ELR (cell line): ENCODE data around the gene GPR78.

Experiments
- DNase-seq: peaks from one replicate; pipeline ENCODE4 v3.0.0-alpha.2; 2015; ENCODE audit warnings: low read depth

Gene GPR78

DNA sequence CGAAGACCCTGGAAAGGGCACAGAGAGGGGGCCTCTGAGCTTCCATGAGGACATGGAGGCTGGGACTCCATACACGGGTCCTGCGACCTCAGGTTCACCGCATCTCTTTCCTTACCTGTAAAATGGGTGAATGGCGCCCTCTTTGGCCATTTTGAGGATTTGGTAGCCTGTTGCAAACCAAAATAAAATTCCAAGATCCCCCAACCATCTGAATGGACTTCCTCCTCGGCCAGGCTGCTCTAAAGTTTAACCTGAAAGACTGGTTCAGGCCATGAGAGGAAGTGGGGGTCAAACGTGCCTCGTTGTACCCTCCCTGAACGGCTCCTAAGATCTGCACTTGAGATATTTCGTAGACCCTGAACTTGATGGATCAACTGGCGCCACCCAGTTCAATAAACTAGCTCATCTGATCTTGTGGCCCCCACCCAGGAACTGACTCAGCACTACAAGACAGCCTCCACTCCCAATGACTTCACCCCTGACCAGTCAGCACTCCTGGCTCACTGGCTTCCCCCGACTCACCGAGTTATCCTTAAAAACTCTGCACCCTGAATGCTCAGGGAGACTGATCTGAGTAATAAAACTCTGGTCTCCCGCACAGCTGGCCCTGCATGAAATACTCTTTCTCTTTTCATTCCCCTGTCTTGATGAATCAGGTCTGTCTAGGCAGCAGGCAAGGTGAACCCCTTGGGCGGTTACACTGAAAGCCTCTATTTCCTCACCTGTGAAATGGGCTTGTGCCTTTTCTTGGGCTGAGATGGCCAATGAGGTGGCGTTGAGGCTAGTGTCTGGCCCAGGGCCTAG, 32.9 kb upstream of the GPR78 start:
- peak; percentile 93 for DNase-seq

DNA sequence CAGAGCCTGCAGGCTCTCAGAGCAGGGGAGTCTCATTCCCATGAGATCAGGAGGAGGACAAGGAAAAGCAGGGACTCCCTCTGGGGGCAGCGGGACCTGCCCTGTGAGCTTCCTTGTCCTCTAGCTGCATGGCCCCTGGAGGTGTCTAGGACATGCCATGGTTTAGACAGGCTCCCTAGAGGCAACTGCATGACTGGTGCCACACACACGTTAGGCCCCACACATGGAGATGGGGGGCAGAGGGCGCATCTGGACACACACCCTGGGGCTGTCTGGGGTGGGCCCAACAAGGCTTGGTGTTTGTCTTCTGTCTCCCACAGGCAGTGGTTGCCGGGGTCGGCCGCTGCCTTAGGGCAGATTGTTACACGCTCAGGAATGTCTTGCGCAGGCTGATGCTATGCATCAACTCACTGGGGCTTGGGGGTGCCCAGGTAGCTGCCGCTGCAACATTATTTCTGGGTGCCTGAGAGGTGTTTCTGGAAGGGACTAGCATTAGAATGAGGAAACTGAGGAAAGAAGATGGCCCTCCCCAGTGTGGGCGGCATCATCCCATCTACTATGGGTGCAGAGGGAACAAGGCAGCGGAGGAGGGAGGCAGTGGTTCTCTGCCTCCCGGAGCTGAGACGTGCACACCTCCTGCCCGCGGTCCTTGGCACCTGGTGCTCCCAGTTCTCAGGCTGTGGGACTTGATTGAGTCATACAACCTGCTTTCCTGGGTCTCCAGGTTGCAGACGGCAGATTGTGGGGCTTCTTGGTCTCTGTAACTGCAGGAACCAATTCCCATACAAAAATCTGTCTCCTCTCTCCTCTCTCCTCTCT, 32.1 kb upstream of the GPR78 start:
- DNase-seq = peak; percentile 91

DNA sequence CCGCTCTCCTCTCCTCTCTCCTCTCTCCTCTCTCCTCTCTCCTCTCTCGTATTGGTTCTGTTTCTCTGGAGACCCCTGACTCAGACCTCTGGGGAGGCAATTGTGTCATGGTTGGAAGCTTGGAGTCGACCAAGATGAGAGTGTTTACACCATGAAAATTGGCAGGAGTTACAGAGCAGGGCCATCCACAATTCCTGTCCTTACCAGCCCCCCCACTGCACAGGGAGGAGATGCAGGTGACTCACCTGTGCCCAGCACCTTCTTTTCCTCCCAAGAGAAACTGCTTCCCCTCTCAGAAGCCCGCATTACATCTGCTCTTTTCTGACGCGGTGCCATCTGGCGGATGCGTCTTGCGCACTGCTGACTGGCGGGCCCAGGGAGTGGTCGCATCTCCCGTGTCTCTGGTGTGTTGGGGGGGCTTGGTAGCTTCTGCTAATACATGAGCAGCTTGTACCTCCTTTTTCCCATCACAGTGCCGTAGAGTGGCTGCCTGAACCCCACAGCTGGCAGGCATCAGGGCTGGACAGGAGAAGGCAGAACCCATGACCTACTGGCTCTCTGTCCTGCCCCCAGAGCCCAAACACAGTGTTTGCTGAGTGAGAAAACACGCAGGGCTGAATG, 31.4 kb upstream of the GPR78 start:
- DNase-seq = no peak

DNA sequence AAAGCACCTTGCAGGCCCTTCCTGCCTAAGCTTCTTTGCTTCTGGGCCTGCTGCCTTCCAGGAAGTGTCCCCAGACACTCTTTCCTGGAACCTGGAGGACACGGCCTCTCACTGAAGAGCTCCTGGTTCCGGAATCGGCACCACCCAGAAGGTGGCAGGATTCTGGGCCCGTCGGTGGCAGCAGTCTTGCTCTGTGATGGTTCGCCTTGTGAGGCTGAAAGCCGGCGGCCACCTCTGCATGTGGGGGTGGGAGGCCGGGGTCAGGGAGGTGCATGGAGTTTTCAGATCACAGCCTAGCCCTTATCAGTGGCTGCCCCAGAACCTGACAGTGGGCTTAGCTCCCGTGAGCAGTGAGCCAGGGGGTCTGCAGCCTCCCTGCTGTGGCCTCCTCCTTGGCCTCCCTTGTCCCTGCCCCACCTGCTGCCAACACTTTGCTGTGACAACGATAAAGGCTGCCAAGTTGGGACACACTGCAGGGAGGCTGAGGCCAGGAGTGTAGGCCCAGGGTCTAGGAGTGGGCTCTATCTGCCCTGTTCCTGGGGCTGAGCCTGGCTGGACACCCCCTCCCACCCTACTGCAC, 30.8 kb upstream of the GPR78 start:
- no peak for DNase-seq

DNA sequence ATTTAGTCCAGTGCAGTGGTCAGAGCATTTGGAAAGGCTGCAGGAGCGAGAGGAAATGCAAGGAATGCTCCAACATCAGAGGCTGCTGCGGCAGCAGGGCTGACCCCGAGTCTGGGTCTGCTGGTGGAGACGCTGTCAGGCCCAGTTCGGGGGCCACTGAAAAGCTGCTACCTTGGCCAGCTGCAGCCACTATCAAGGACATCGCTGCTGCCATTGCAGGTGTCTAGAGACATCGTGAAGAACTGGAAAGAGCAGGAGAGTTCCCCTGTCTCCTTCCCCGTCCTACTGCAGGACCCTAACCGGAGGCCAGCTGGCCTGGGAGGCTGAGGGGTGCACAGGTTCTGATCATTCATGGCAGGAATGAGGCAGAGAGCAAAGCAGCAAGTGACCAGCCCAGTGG, 29.5 kb upstream of the GPR78 start:
- no peak for DNase-seq

DNA sequence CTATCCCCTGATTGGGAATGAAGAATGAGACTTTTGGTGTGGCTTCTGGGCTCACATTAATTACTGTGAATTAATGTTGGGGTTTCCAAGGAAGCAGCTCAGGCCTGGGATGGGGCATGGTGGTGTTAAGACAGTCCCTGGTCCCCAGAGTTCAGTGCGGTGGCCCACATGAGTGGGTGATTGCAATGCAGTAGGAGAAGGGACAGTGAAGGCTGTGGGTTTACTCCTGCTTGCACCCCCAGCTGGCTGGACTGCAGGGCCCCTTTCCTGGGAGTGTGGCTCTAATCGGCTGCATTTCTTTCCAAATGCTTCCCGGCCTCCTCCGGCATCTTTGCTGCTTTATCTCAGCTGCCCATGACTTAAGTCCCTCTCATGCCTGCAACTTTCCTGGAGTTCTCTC, 28.2 kb upstream of the GPR78 start:
- no peak for DNase-seq

DNA sequence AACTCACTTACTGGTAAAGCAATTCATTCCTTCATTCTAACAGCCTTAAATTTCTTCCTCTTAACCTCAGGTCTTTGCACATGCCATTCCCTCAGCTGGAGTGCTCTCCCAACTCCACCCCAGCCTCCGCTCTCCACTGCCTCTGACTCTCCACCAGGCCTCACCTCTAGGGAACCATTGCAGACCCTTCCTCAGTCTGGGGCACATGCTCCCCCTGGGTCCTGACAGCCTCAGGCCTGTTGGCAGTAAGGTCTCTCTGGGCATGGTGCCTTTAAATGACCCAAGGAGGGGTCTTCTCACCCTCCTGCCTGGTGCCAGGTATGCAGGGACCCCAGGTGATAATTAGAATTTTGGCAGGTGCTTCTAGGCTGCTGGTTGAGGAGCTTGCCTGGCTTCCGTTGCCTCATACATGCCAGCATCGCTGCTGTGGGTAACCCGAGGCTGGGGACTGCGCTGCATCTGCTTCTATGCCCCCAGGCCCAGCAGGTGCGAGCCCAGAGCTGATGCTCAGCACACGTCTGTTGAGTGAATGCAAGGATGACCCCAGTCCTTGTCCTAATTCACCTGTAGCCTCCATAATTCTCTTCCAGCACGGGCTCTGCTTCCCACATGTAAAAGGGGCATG, 27.5 kb upstream of the GPR78 start:
- DNase-seq = no peak

DNA sequence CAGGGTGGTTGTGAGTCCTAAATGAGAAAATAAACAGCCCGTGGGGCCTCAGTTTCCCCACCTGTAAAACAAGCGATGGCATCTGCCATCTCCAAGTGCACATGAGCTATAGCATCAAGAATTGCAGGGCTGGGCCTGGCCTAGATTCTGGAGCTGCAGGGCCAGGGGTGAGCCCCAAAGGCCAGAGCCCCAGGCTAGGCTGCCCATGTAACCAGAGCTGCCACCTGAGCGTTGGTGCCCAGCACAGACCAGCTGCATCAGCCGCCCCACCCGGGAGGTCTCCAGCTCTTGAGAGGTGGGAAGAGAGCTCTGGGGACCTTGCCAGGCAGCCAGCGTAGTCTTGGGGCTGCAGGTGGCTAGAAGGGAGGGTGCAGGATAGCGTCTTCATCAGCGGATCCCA, 27.0 kb upstream of the GPR78 start:
- no peak for DNase-seq

DNA sequence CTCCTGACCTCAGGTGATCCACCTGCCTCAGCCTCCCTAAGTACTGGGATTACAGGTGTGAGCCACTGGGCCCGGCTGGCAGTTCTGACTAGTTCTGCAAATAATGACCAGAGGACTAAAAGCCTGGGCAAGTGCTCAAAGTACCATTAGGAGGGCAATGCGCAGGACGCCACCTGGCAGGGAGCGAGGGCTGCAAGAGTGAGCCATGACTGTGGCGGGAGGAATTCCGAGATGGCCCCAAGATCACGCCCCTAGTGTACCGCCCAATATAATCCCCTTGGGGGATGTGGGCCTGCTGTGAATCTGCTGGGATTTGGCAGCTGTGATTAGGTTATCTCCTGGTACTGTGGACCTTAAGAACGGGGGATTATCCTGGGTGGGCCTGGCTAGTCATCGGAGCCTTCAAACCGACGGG, 26.2 kb upstream of the GPR78 start:
- no peak for DNase-seq

DNA sequence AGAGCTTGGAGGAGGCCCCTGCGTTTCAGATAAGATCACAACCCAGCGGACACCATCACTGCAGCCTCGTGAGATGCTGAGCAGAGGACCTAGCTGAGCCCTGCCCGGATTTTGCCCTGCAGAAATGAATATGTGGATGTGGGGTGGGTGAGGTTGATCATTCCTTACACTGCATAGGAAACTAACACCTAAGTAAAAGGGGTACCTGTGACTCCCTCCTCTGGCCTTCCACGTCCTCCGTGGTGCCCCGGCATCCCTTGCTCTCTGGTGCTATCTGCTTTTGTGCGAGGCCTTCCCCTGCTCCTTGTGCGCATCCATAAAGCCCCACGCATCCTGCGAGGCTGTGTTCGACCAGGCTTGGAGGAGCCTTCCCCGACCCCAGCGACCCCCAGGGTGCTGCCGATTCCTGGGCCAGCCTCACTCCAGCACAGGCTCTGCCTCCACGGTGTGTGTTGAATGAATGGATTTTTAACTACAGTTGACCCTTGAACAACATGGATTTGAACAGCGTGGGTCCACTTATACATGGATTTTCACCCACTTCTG, 25.6 kb upstream of the GPR78 start:
- DNase-seq = no peak

DNA sequence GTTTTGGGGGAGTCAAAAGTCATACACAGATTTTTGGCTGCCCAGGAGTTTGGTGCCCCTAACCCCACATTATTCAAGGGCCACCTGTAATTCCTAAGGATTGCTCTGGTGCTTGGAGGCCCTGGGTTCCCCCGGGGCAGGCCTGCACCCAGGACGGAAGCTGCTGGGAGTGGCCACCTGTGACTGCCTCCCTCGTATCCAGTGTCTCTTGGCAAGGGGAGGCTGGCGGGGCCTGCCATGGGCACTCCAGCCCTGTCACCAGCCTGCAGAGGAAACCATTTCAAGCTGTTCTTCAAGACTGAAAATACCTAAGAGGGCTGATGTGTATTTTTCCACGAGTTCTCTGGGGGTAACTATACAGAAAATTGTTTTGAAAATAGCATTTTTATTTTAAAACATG, 24.5 kb upstream of the GPR78 start:
- no peak for DNase-seq

DNA sequence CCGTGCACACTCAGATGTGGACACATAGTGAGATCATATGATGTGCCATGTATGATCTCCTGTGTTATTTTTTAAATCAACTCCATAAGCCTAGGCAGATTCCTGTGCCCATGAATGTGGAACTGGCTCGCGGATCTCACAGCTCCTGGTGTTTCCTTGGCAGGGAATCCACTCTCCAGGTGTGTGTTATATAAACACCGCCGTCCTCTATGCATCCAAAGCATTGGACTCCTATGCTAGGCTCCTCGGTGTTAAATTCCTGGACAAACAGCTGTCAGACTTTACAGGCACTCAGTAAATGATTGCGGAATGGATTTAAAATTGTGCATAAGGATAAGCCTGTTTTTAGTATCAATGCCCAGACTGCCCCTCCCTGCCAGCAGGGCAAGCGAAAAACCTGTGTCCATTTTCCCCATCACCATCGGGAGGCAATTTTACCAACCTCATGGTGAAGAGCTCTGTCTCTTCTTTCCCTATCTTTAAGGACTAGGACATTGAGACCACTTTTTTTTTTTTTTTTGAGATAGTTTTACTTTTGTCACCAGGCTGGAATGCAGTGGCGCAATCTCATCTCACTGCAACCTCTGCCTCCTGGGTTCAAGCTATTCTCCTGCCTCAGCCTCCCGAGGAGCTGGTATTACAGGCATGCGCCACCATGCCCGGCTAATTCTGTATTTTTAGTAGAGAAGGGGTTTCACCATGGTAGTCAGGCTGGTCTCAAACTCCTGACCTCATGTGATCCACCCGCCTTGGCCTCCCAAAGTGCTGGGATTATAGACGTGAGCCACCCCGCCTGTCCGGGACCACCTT, 23.6 kb upstream of the GPR78 start:
- peak; percentile 51 for DNase-seq

DNA sequence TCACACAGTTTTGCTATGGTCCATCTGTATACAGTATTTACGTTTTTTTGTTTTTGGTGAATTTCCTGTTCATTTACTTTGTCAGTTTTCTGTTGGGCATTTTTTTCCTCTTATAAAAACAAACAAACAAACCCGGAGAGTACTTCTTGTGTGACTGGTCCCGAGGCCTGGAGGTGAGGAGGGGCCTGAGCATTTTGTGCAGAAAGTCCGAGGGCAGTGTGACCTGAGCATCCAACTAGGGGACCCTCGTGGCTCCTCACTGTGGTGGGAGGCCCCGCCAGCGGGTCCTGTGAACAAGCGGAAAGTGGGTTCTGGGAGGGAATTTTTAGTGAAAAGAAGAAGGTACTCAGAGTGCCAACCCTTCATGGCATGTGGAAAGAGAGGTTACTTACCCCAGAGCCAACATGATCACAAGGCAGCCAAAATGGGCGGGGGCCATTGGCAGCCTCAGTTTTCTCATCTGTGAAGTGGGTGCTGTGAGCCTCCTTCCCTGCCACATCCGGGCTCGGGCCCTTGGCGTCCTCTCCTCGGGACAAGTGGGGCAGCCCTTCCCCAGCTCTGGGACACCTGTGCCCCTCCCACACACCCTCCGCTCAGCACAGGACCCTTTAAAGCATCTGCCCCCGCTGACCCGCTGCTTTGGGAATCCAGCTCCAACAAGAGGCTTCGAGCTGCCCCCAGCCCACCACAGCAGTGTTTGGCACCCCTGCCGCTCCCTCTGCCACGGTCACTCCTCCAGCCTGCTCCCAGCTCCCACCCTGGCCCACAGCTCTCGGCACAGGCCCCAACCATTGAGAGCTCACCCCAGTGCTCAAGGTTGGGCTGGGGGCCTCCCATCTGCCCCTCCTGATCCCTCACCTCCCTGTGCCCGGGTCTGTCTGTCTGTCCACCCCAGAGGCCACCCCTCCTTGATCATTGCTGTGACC, 22.8 kb upstream of the GPR78 start:
- peak; percentile 18 for DNase-seq

DNA sequence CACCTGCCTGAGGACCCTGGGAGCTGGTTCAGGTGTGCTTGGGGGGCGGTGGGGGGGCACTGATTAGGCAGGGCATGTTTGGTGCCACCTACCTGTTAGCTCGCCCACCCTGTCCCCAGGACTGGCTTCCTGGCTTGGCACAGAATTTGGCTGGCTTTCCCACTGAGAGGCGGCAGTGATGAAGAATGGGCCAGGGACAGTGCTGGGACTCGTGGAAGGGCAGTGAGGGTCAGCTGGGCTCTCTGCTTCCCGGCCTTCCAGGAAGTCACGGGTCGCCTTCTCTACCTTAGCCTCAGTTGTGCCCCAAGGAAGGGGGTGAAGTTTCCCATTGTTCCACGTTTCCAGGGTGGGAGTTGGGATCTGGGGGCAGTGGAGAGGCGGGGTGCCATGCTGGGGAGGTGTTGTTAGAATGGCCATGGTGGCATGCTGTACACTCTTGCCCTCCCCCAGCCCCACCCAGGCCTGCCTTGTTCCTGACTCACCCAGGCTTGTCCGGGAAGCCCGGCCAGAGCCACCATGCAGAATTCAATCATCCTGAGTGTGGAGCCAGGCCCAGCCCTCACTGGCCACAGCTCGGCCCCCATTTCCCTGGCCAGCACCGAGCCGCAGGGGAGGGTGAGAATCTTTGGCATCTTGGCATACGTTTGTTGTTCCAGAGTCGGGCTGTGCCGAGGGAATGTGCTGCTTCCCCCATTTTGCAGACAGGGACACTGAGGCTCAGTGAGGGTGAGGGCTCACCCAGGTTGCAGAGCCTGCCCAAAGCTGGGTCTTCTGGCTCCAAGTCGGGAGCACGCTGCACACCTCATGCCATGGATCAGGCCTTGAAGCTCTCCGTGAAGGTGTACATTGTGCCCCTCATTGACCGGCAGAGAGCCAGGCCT, 21.9 kb upstream of the GPR78 start:
- peak; percentile 73 for DNase-seq

DNA sequence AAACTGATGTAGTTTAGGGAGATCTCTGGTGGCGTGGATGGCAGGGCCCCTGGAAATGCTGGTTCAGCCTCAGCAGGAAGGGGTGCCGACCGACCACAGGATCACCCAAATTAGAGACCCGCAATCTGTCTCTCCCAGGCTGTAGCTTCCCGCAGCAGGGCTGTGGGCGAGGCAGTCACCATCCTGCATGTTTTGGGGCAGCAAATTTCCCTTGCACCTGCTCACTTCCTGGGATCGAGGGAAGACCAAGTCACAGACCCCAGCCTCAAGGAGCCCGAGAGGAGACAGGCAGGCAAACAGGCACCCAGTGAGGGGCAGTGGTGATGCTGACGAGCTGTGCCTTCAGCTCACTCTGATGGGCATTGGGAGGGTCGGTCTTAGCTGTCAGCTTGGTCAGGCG, 21.2 kb upstream of the GPR78 start:
- DNase-seq = no peak

DNA sequence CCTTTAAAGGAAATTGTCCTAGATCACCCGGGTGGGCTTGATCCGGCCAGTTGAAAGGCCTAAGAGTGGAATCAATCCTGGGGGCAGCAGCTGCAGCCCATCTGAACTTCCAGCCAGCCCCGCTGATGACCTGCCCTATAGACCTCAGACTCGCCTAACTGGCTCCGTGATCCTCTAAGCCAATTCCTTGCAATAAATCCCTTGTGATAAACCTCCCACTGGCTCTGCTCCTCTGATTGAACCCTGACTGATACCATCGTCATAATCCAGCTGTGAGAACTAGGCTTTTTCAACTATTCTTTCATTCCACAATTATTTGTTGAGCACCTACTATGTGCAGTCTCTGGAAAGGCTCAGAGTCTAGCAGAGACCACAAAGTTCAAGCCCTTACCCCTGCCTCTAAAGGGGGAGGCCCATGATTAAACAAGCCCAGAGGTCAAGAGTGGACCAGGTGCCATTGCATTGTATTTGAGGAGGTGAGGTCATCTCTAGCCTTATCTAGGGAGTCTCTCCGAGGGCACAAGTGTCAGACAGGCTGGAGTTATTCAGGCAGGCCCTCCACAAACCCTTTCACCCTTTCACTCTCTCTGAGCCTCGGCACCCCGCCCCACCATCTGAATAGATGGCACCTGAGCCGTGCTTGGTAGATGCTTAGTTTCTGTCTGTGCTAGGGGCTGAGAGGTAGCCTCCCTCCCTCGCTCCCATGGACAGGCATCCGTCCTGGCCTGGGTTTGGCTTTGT, 20.5 kb upstream of the GPR78 start:
- DNase-seq = no peak

DNA sequence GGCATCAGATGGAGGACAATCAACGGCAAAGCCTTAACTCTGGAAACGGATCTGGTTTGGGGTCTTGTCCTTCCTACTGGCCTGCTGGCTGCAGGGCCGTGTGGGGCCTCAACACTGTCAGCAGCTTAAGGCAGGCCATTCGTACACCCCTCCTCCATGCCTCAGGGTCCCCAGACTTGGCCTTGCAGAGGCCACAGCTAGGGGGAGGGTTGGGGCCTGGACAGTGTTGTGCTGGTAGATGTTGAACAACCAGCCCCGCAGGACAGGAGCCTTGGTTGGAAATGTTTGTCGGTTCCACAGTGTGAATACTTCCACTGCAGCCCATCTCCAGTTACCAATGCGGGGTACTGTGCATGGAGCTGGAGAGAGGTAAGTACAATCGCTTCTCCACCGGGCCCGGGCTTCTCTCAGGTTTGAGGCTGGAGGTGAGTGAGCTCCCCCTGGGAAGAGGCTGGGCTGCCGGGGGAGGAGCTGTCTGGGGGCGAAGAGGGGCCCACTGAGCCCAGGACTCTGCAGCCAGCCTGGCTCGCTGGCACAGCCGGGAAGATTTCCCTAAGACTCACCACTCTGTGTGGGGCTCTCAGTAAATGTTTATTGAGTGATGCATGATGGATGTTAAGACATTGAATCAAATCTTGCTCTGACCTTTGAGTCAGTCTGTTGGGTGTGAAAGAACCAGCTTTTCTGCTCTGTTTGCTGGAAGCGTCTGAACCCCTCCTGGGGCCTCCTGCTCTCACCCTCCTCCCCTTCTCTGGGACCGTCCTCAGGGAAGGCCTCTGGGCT, 19.7 kb upstream of the GPR78 start:
- DNase-seq = peak; percentile 61
